PFSK-1 (cell line): Measurements from ENCODE around the gene CTRL.

Source experiments
- FOXP2 ChIP-seq: optimal IDR thresholded peaks from 2 replicates; pipeline ENCODE3; 2011; ENCODE audit warnings: borderline replicate concordance, control low read depth, inconsistent platforms; ENCODE audit not compliant: insufficient read depth; ENCODE audit errors: extremely low read length, extremely low read depth
- POLR2AphosphoS5 ChIP-seq: IDR thresholded peaks from 2 replicates; pipeline ENCODE4 v1.6.1; 2012; ENCODE audit warnings: low read depth, mild to moderate bottlenecking, control low read depth, low read length, moderate library complexity
- REST ChIP-seq, 2 experiments: IDR thresholded peaks; 2 replicates each; pipeline versions ENCODE4 v1.6.1 to v1.8.0; 2011 to 2012; ENCODE audit warnings: low read depth in 2 of 2, low read length in 2 of 2, control low read depth in 1 of 2, inconsistent platforms in 1 of 2, mild to moderate bottlenecking in 1 of 2, moderate library complexity in 1 of 2; ENCODE audit not compliant: insufficient read depth in 1 of 2
- SIN3A ChIP-seq: IDR thresholded peaks from 2 replicates; pipeline ENCODE4 v1.6.1; 2012; ENCODE audit warnings: mild to moderate bottlenecking, low read length, moderate library complexity, borderline replicate concordance; ENCODE audit not compliant: insufficient read depth
- TAF1 ChIP-seq: IDR thresholded peaks from 2 replicates; pipeline ENCODE4 v1.6.1; 2012; ENCODE audit warnings: low read length, control low read depth, borderline replicate concordance; ENCODE audit not compliant: insufficient read depth

CTRL gene

GRCh38 chr16:67943256-67943618 lies 11.6 kb upstream of the CTRL start:
- TF ChIP-seq REST (IDR thresholded peaks at IDR 0.05; ENCODE audit: insufficient read depth in 1 of 2, low read depth in 2 of 2, low read length in 2 of 2) = no peak
- no peak for TF ChIP-seq POLR2AphosphoS5
- TF ChIP-seq SIN3A = no peak
- TF ChIP-seq TAF1 = no peak
- TF ChIP-seq FOXP2 = no peak

- no peak for TF ChIP-seq FOXP2
- no peak for TF ChIP-seq TAF1
- TF ChIP-seq REST (IDR thresholded peaks at IDR 0.05; ENCODE audit: insufficient read depth in 1 of 2, low read depth in 2 of 2, low read length in 2 of 2) = no peak
- no peak for TF ChIP-seq POLR2AphosphoS5
- TF ChIP-seq SIN3A = no peak
Measured at GRCh38 chr16:67942510-67943255, 11.0 kb upstream of the CTRL start.

DNA sequence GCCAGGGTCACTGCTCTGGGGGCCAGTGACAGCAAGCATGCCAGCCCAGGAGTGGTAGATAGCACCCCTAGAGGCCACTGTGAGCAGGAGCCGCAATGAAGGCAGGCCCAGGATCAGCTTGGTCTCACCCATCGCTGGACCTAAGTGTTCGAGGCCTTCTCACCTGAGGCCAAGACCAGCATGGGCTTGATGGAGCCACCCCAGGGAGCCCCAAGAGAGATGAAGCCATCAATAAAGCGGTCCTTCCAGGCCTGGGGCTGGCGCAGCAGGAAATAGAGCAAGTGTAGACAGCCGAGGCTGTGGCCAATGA lies 10.5 kb upstream of the CTRL start:
- no peak for TF ChIP-seq FOXP2
- no peak for TF ChIP-seq TAF1
- TF ChIP-seq POLR2AphosphoS5 = no peak
- TF ChIP-seq REST (IDR thresholded peaks at IDR 0.05; ENCODE audit: insufficient read depth in 1 of 2, low read depth in 2 of 2, low read length in 2 of 2) = no peak
- no peak for TF ChIP-seq SIN3A

DNA sequence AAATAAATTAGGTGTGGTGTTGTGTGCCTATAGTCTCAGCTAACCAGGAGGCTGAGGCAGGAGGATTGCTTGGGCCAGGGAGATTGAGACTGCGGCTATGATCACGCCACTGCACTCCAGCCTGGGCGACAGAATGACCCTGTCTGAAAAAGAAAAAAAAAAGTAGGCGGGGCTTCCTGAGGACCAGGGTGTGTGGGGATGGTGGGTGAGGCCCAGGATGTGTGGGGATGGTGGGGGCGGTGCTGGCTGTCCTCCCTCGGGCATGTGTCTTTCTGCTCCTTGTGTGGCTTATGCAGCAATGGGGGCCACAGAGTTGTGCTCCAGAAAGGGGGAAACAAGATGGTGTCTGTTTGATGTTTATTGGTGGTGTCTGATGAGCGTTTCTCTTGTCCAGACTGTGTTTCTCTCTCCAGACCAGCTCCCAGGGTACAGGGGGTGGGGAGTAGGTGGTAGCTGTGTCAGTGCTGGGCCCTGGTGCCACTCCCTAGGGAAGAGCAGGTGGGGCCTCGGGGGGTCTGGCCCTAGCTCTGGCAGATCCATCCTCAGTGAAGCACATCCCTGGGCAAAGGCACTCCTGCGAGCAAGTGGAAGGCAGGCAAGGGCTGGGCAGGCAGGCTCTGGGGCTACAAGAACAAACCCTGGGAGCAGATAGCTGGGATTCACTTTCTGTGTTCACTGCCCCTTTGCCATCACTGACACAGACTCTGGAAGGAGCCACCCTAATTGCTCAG lies 10.0 kb upstream of the CTRL start:
- no peak for TF ChIP-seq SIN3A
- no peak for TF ChIP-seq TAF1
- TF ChIP-seq FOXP2 = no peak
- no peak for TF ChIP-seq REST (IDR thresholded peaks at IDR 0.05; ENCODE audit: insufficient read depth in 1 of 2, low read depth in 2 of 2, low read length in 2 of 2)
- TF ChIP-seq POLR2AphosphoS5 = no peak
